ENCODE data around the gene CHRNG.

The CHRNG gene

DNA sequence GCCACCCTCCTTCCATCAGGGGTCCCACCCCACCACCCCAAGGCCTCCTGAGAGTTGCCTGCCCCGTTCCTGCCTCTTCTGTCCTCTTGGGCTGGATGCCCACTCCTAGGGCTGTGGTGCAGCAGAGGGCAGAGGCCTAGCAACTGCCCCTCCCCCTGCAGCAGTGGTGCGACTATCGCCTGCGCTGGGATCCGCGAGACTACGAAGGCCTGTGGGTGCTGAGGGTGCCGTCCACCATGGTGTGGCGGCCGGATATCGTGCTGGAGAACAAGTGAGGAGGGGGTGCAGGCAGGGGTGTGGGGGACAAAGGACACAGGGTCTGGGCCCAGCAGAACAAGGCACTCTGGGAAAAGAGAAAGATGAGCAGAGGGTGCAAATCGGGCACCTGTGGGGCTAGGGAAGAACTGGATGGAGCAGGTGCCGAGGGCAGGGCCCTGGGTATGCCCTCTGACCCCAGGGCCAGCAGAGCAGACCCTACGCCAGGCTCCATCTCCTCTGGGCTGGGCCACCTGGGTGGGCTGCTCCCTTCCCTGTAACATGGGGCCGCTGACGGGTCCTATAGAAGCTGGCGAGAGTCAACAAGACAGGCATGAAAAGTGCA, 1.0 kb downstream of the CHRNG start:
- no peak for TF ChIP-seq EGR1 (IDR thresholded peaks at IDR 0.05)
- no peak for TF ChIP-seq TCF12 (IDR thresholded peaks at IDR 0.05; ENCODE audit: low read depth)
- TF ChIP-seq TEAD4 (IDR thresholded peaks at IDR 0.05), result no peak
- TF ChIP-seq, protein P1, sequence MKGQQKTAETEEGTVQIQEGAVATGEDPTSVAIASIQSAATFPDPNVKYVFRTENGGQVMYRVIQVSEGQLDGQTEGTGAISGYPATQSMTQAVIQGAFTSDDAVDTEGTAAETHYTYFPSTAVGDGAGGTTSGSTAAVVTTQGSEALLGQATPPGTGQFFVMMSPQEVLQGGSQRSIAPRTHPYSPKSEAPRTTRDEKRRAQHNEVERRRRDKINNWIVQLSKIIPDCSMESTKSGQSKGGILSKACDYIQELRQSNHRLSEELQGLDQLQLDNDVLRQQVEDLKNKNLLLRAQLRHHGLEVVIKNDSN (IDR thresholded peaks at IDR 0.05), result no peak
- no peak for TF ChIP-seq RAD21 (IDR thresholded peaks at IDR 0.05; ENCODE audit: low read depth)
- no peak for TF ChIP-seq FOXM1 (IDR thresholded peaks at IDR 0.05; ENCODE audit: borderline replicate concordance, low read depth)
- no peak for TF ChIP-seq CREB1 (IDR thresholded peaks at IDR 0.05; ENCODE audit: low read depth)
- TF ChIP-seq, protein P2, sequence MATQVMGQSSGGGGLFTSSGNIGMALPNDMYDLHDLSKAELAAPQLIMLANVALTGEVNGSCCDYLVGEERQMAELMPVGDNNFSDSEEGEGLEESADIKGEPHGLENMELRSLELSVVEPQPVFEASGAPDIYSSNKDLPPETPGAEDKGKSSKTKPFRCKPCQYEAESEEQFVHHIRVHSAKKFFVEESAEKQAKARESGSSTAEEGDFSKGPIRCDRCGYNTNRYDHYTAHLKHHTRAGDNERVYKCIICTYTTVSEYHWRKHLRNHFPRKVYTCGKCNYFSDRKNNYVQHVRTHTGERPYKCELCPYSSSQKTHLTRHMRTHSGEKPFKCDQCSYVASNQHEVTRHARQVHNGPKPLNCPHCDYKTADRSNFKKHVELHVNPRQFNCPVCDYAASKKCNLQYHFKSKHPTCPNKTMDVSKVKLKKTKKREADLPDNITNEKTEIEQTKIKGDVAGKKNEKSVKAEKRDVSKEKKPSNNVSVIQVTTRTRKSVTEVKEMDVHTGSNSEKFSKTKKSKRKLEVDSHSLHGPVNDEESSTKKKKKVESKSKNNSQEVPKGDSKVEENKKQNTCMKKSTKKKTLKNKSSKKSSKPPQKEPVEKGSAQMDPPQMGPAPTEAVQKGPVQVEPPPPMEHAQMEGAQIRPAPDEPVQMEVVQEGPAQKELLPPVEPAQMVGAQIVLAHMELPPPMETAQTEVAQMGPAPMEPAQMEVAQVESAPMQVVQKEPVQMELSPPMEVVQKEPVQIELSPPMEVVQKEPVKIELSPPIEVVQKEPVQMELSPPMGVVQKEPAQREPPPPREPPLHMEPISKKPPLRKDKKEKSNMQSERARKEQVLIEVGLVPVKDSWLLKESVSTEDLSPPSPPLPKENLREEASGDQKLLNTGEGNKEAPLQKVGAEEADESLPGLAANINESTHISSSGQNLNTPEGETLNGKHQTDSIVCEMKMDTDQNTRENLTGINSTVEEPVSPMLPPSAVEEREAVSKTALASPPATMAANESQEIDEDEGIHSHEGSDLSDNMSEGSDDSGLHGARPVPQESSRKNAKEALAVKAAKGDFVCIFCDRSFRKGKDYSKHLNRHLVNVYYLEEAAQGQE (IDR thresholded peaks at IDR 0.05; ENCODE audit: low read depth), result no peak
- no peak for TF ChIP-seq TAF1 (IDR thresholded peaks at IDR 0.05; ENCODE audit: low read depth)
- no peak for TF ChIP-seq CEBPB (IDR thresholded peaks at IDR 0.05)
- TF ChIP-seq ZBTB7A (IDR thresholded peaks at IDR 0.05; ENCODE audit: low read depth), result no peak
- TF ChIP-seq, protein P3, sequence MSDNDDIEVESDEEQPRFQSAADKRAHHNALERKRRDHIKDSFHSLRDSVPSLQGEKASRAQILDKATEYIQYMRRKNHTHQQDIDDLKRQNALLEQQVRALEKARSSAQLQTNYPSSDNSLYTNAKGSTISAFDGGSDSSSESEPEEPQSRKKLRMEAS (IDR thresholded peaks at IDR 0.05), result no peak
- no peak for TF ChIP-seq EP300 (IDR thresholded peaks at IDR 0.05; ENCODE audit: borderline replicate concordance)
- TF ChIP-seq NFIC (IDR thresholded peaks at IDR 0.05), result no peak

DNA sequence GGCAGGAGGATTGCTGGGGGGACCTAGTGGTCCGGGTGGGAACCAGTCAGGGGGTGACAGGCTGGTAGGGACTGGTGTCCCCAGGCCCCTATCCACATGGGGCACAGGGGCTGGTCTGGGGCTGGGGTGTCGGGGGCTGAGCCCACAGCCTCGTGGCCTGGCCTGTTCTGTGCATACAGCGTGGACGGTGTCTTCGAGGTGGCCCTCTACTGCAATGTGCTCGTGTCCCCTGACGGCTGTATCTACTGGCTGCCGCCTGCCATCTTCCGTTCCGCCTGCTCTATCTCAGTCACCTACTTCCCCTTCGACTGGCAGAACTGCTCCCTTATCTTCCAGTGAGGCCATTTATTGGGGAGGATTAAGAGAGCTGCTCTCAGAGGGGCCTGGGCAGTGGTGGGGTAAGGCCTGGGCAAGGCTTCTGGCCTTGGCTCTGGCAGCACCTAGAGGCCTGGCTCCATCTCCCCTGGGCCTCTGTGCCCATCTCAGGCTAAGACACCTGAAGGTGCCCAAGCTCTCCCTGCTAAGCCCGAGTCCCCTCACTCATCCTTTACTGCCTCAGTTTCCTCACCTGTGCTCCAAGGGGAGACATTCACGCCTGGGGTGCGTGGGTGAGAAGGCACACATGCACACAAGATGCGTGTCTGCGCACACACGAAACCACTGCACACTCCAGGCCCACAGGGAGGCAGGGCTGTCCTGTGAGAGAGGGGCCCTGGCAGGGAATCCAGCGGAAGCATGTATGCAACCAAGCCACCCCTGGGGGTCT, 1.9 kb downstream of the CHRNG start:
- TF ChIP-seq TEAD4 (IDR thresholded peaks at IDR 0.05) (no peak), ZBTB7A (IDR thresholded peaks at IDR 0.05; ENCODE audit: low read depth) (no peak), FOXM1 (IDR thresholded peaks at IDR 0.05; ENCODE audit: borderline replicate concordance, low read depth) (no peak), CREB1 (IDR thresholded peaks at IDR 0.05; ENCODE audit: low read depth) (no peak), TCF12 (IDR thresholded peaks at IDR 0.05; ENCODE audit: low read depth) (no peak)

DNA sequence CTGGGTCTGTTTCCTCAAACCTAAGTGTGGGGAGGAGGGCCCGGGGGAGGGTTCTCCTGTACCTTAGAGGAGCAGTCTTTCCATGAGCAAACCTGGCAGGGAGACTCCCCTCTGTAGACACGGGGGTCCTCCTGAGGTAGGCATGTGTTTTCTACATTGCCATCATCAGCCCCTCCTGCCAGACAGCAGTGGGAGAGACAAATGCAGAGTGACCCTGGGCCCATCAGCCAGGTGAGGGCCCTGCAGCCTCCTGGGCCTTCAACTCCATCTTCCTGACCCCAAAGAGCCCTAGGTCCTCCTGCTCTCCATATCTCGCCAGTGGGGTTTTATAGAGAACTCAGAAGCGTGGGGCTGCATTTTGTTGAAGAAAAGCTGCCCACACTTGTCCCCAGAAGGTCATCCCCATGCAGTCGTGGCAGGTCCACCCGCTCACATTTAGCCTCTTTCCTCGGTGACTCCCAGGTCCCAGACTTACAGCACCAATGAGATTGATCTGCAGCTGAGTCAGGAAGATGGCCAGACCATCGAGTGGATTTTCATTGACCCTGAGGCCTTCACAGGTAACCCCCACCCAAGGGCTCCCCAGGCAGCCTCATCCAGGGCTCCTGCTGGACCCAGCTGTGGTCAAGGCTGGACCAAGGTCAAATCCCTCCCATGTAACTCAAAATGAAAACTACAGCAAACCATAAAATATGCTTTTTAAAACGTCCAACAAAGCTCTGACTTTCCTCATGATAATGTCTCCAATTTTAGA, 2.6 kb downstream of the CHRNG start:
- no peak for TF ChIP-seq ZBTB7A (IDR thresholded peaks at IDR 0.05; ENCODE audit: low read depth)
- no peak for TF ChIP-seq TAF1 (IDR thresholded peaks at IDR 0.05; ENCODE audit: low read depth)
- no peak for TF ChIP-seq RAD21 (IDR thresholded peaks at IDR 0.05; ENCODE audit: low read depth)
- TF ChIP-seq, protein P3 (IDR thresholded peaks at IDR 0.05), result no peak

DNA sequence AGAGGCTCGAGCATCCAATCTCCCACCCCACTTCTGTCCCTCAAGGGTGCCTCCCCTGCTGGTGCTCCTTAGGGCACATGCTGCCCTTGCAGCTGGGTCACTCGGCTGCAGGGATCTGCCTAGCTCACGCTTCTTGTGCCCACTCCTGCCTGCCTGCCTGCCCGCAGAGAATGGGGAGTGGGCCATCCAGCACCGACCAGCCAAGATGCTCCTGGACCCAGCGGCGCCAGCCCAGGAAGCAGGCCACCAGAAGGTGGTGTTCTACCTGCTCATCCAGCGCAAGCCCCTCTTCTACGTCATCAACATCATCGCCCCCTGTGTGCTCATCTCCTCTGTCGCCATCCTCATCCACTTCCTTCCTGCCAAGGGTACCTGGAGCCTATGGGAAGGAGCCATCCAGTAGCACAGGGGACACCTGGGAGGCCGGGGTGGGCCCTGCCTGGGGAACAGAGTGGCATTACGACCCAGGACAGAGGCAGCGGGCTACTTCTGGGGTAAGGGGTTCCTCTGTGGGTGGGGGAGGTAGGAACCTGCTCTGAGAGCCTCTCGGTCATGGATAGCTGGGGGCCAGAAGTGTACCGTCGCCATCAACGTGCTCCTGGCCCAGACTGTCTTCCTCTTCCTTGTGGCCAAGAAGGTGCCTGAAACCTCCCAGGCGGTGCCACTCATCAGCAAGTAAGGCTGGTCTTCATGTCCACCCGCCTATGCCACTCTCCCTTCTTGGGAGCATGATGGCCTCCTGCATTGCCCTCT, 3.4 kb downstream of the CHRNG start:
- TF ChIP-seq, protein P3 (IDR thresholded peaks at IDR 0.05), result no peak
- no peak for TF ChIP-seq TCF12 (IDR thresholded peaks at IDR 0.05; ENCODE audit: low read depth)
- TF ChIP-seq TEAD4 (IDR thresholded peaks at IDR 0.05), result no peak
- no peak for TF ChIP-seq FOXM1 (IDR thresholded peaks at IDR 0.05; ENCODE audit: borderline replicate concordance, low read depth)
- TF ChIP-seq TAF1 (IDR thresholded peaks at IDR 0.05; ENCODE audit: low read depth), result no peak
- TF ChIP-seq, protein P1 (IDR thresholded peaks at IDR 0.05), result no peak
- no peak for TF ChIP-seq CREB1 (IDR thresholded peaks at IDR 0.05; ENCODE audit: low read depth)
- TF ChIP-seq, protein P2 (IDR thresholded peaks at IDR 0.05; ENCODE audit: low read depth), result no peak
- no peak for TF ChIP-seq RAD21 (IDR thresholded peaks at IDR 0.05; ENCODE audit: low read depth)
- TF ChIP-seq CEBPB (IDR thresholded peaks at IDR 0.05), result no peak
- TF ChIP-seq YY1 (IDR thresholded peaks at IDR 0.05; ENCODE audit: low read depth), result no peak
- no peak for TF ChIP-seq NFIC (IDR thresholded peaks at IDR 0.05)
- no peak for TF ChIP-seq ZBTB7A (IDR thresholded peaks at IDR 0.05; ENCODE audit: low read depth)
- TF ChIP-seq EP300 (IDR thresholded peaks at IDR 0.05; ENCODE audit: borderline replicate concordance), result no peak
- TF ChIP-seq EGR1 (IDR thresholded peaks at IDR 0.05), result no peak
